ENCODE data around the gene PLCZ1. TPM values are rescaled to one million over a fixed set of nuclear protein-coding genes. Genes with fewer than 3 reads are reported as not detected.
"Not testable (repeated sequence)": the region's sequence is repeated elsewhere in the genome, so short reads cannot be mapped to it uniquely, and the experiment has no call there.

Gene PLCZ1
- total RNA-seq (not detected), polyA plus RNA-seq (not detected)

GRCh38 chr12:18737819-18738218 is at the start of gene PLCZ1, which contains the start of gene CAPZA3:
Gene PLCZ1, minus strand, starts transcription at chr12:18738012. Its CDS starts 641 bp downstream, at chr12:18737371.
Gene CAPZA3, plus strand, starts transcription at chr12:18738119. Its CDS starts 150 bp downstream, at chr12:18738269.
- no peak for TF ChIP-seq POLR2AphosphoS5 (IDR thresholded peaks at IDR 0.05)
- Histone ChIP-seq H3K9me3 (no peaks in the 10 kb centered on the region), H3K4me1 (no peaks in the 10 kb centered on the region), H3K27me3 (no peaks in the 10 kb centered on the region), H3K4me3 (no peak within 1 kb of the TSS), H3K27ac (no peak within 1 kb of the TSS), H3K36me3 (no peaks in the 10 kb centered on the region)
- 79 to 92% methylated on average over 2 of the region's 2 CpGs for WGBS, 2 donors
- intact Hi-C loops (cut with DNase I), result no loop called here
- no peak for DNase-seq

- WGBS, 2 donors, result 85 to 94% methylated on average over 8 of the region's 8 CpGs
- DNase-seq; intact Hi-C loops (cut with DNase I); H3K9me3 ChIP-seq; H3K4me1 ChIP-seq; H3K27ac ChIP-seq; H3K36me3 ChIP-seq; H3K27me3 ChIP-seq; H3K4me3 ChIP-seq: not testable (repeated sequence)
Observed at GRCh38 chr12:18785465-18785864, 47.7 kb upstream of the PLCZ1 start.

GRCh38 chr12:18782827-18783226 is 45.0 kb upstream of the PLCZ1 start:
- H3K4me3 ChIP-seq, result no peak overlapping the region
- TF ChIP-seq POLR2A (IDR thresholded peaks at IDR 0.05), result no peak
- TF ChIP-seq EP300 (IDR thresholded peaks at IDR 0.05), result no peak
- no peak for TF ChIP-seq CTCF (IDR thresholded peaks at IDR 0.05)
- no peak for TF ChIP-seq POLR2AphosphoS5 (IDR thresholded peaks at IDR 0.05)
- no peak for DNase-seq
- H3K27ac ChIP-seq, result no peak overlapping the region
- H3K27me3 ChIP-seq, result no peaks in the 10 kb centered on the region
- intact Hi-C loops (cut with DNase I), result no loop called here
- H3K4me1 ChIP-seq, result no peaks in the 10 kb centered on the region
- WGBS, 2 donors, result 39 to 69% methylated on average over 2 of the region's 2 CpGs
- H3K36me3 ChIP-seq, result no peaks in the 10 kb centered on the region
- no peaks in the 10 kb centered on the region for H3K9me3 ChIP-seq

- H3K4me3 ChIP-seq; H3K27ac ChIP-seq; H3K27me3 ChIP-seq; H3K36me3 ChIP-seq; H3K4me1 ChIP-seq; H3K9me3 ChIP-seq; intact Hi-C loops (cut with DNase I); DNase-seq: not testable (repeated sequence)
- 44 to 87% methylated on average over 1 of the region's 1 CpG for WGBS, 2 donors
Observed at GRCh38 chr12:18766479-18766878, 28.7 kb upstream of the PLCZ1 start.

GRCh38 chr12:18755341-18755740 is 17.5 kb upstream of the PLCZ1 start:
- H3K36me3 ChIP-seq, result no peaks in the 10 kb centered on the region
- H3K27me3 ChIP-seq, result no peaks in the 10 kb centered on the region
- no peak overlapping the region for H3K4me3 ChIP-seq
- TF ChIP-seq CTCF (IDR thresholded peaks at IDR 0.05) (no peak), POLR2A (IDR thresholded peaks at IDR 0.05) (no peak), POLR2AphosphoS5 (IDR thresholded peaks at IDR 0.05) (no peak), EP300 (IDR thresholded peaks at IDR 0.05) (no peak)
- WGBS, 2 donors, result 81 to 89% methylated on average over 1 of the region's 1 CpG
- no peak for DNase-seq
- intact Hi-C loops (cut with DNase I), result no loop called here
- peaks cover 0 to 12% (median 6%) of the 10 kb centered on the region in 4 donors for H3K4me1 ChIP-seq
- no peak overlapping the region for H3K27ac ChIP-seq
- H3K9me3 ChIP-seq, result no peaks in the 10 kb centered on the region

- TF ChIP-seq EP300 (IDR thresholded peaks at IDR 0.05) (no peak), CTCF (IDR thresholded peaks at IDR 0.05) (no peak), POLR2A (IDR thresholded peaks at IDR 0.05) (no peak), POLR2AphosphoS5 (IDR thresholded peaks at IDR 0.05) (no peak)
- DNase-seq, result no peak
- H3K27me3 ChIP-seq, result no peaks in the 10 kb centered on the region
- H3K9me3 ChIP-seq, result no peaks in the 10 kb centered on the region
- no peak overlapping the region for H3K4me3 ChIP-seq
- intact Hi-C loops (cut with DNase I), result no loop called here
- 83 to 85% methylated on average over 6 of the region's 6 CpGs for WGBS, 2 donors
- peaks cover 0 to 12% (median 6%) of the 10 kb centered on the region in 4 donors for H3K4me1 ChIP-seq
- H3K36me3 ChIP-seq, result no peaks in the 10 kb centered on the region
- no peak overlapping the region for H3K27ac ChIP-seq
Observed at GRCh38 chr12:18754124-18754707, 16.4 kb upstream of the PLCZ1 start.
